SK-N-SH treated with all-trans-retinoic acid at 6 μM for 48 hours (cell line): ENCODE results near the gene S100A14.

Experiments used
- ATAC-seq: fragments of 200-7000 bp; cut with Tn5 transposase; 3 replicates; pipeline ENCODE4 v1.9.1; 2020; ENCODE audit warnings: mild to moderate bottlenecking, moderate library complexity
- ARNTL ChIP-seq: fragments of 450-650 bp; formaldehyde crosslinking; IDR thresholded peaks from 2 replicates; pipeline ENCODE4 v1.5.0; 2020; ENCODE audit warnings: low read depth, mild to moderate bottlenecking, moderate library complexity, borderline replicate concordance
- BACH2 ChIP-seq: fragments of 250-450 bp; sonication (Bioruptor Pico); IDR thresholded peaks from 2 replicates; pipeline ENCODE4 v1.9.0; 2021; ENCODE audit warnings: mild to moderate bottlenecking, borderline replicate concordance
- CSDC2 ChIP-seq: fragments of 250-450 bp; sonication (Bioruptor Pico); IDR thresholded peaks from 2 replicates; pipeline ENCODE4 v1.5.0; 2020; ENCODE audit warnings: mild to moderate bottlenecking, moderate library complexity
- ESRRG ChIP-seq: fragments of 250-450 bp; sonication (Bioruptor Pico); IDR thresholded peaks from 2 replicates; pipeline ENCODE4 v1.6.1; 2021; ENCODE audit warnings: mild to moderate bottlenecking
- GLIS3 ChIP-seq: fragments of 250-450 bp; sonication (Bioruptor Pico); IDR thresholded peaks from 2 replicates; pipeline ENCODE4 v1.5.0; 2020; ENCODE audit warnings: mild to moderate bottlenecking, moderate library complexity
- ISL1 ChIP-seq: fragments of 250-450 bp; sonication (Bioruptor Pico); IDR thresholded peaks from 2 replicates; pipeline ENCODE4 v2.1.2; 2022; ENCODE audit warnings: mild to moderate bottlenecking, moderate library complexity
- PATZ1 ChIP-seq: fragments of 250-450 bp; sonication (Bioruptor Pico); IDR thresholded peaks from 2 replicates; pipeline ENCODE4 v1.8.0; 2020; ENCODE audit warnings: mild to moderate bottlenecking, moderate library complexity, borderline replicate concordance
- POU6F1 ChIP-seq: fragments of 250-450 bp; sonication (Bioruptor Pico); IDR thresholded peaks from 2 replicates; pipeline ENCODE4 v1.8.0; 2021; ENCODE audit warnings: low read depth, mild to moderate bottlenecking, moderate library complexity, borderline replicate concordance
- PPARA ChIP-seq: fragments of 250-450 bp; sonication (Bioruptor Pico); IDR thresholded peaks from 2 replicates; pipeline ENCODE4 v1.5.0; 2020; ENCODE audit warnings: mild to moderate bottlenecking, borderline replicate concordance
- RARB ChIP-seq: fragments of 250-450 bp; sonication (Bioruptor Pico); IDR thresholded peaks from 2 replicates; pipeline ENCODE4 v1.8.0; 2021; ENCODE audit warnings: mild to moderate bottlenecking, moderate library complexity
- SNAI2 ChIP-seq: fragments of 250-450 bp; sonication (Bioruptor Pico); IDR thresholded peaks from 2 replicates; pipeline ENCODE4 v1.5.0; 2020; ENCODE audit warnings: mild to moderate bottlenecking, moderate library complexity
- TCF4 ChIP-seq: fragments of 250-450 bp; sonication (Bioruptor Pico); IDR thresholded peaks from 2 replicates; pipeline ENCODE4 v1.8.0; 2021; ENCODE audit warnings: mild to moderate bottlenecking, moderate library complexity, borderline replicate concordance
- TOX ChIP-seq: fragments of 250-450 bp; sonication (Bioruptor Pico); IDR thresholded peaks from 2 replicates; pipeline ENCODE4 v1.8.0; 2021; ENCODE audit warnings: mild to moderate bottlenecking, moderate library complexity, borderline replicate concordance
- ZC3H10 ChIP-seq: fragments of 250-450 bp; sonication (Bioruptor Pico); IDR thresholded peaks from 2 replicates; pipeline ENCODE4 v1.5.1; 2021; ENCODE audit warnings: mild to moderate bottlenecking, moderate library complexity
- ZFP3 ChIP-seq: fragments of 250-450 bp; sonication (Bioruptor Pico); IDR thresholded peaks from 2 replicates; pipeline ENCODE4 v1.5.0; 2020; ENCODE audit warnings: mild to moderate bottlenecking, moderate library complexity
- ZFP30 ChIP-seq: fragments of 450-650 bp; formaldehyde crosslinking; IDR thresholded peaks from 2 replicates; pipeline ENCODE4 v1.5.0; 2022; ENCODE audit warnings: mild to moderate bottlenecking, moderate library complexity
- ZNF565 ChIP-seq: fragments of 450-650 bp; formaldehyde crosslinking; conservative IDR thresholded peaks from 2 replicates; pipeline ENCODE4 v1.5.0; 2020; ENCODE audit warnings: low read depth, mild to moderate bottlenecking, moderate library complexity
- ZNF70 ChIP-seq: fragments of 450-650 bp; formaldehyde crosslinking; IDR thresholded peaks from 2 replicates; pipeline ENCODE4 v1.5.0; 2020; ENCODE audit warnings: mild to moderate bottlenecking, moderate library complexity
- ZNF8 ChIP-seq: fragments of 450-650 bp; formaldehyde crosslinking; IDR thresholded peaks from 2 replicates; pipeline ENCODE4 v1.5.0; 2020; ENCODE audit warnings: mild to moderate bottlenecking, moderate library complexity
- TF ChIP-seq, protein P1 (sequence below): fragments of 250-450 bp; sonication (Bioruptor Pico); IDR thresholded peaks from 2 replicates; pipeline ENCODE4 v1.5.0; 2020; ENCODE audit warnings: mild to moderate bottlenecking, moderate library complexity
- TF ChIP-seq, protein P2 (sequence below): fragments of 250-450 bp; sonication (Bioruptor Pico); IDR thresholded peaks from 2 replicates; pipeline ENCODE4 v1.5.1; 2020; ENCODE audit warnings: low read depth, mild to moderate bottlenecking, moderate library complexity

S100A14 gene

GRCh38 chr1:153567621-153568366 is 48.3 kb downstream of the S100A14 start:
- ATAC-seq: no peak
- TF ChIP-seq, protein P1, sequence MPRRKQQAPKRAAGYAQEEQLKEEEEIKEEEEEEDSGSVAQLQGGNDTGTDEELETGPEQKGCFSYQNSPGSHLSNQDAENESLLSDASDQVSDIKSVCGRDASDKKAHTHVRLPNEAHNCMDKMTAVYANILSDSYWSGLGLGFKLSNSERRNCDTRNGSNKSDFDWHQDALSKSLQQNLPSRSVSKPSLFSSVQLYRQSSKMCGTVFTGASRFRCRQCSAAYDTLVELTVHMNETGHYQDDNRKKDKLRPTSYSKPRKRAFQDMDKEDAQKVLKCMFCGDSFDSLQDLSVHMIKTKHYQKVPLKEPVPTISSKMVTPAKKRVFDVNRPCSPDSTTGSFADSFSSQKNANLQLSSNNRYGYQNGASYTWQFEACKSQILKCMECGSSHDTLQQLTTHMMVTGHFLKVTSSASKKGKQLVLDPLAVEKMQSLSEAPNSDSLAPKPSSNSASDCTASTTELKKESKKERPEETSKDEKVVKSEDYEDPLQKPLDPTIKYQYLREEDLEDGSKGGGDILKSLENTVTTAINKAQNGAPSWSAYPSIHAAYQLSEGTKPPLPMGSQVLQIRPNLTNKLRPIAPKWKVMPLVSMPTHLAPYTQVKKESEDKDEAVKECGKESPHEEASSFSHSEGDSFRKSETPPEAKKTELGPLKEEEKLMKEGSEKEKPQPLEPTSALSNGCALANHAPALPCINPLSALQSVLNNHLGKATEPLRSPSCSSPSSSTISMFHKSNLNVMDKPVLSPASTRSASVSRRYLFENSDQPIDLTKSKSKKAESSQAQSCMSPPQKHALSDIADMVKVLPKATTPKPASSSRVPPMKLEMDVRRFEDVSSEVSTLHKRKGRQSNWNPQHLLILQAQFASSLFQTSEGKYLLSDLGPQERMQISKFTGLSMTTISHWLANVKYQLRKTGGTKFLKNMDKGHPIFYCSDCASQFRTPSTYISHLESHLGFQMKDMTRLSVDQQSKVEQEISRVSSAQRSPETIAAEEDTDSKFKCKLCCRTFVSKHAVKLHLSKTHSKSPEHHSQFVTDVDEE (CRISPR knock-in tag): no peak
- no peak for TF ChIP-seq ISL1 (CRISPR knock-in tag)
- TF ChIP-seq ZFP30 (CRISPR knock-in tag): no peak
- no peak for TF ChIP-seq ESRRG
- no peak for TF ChIP-seq POU6F1 (CRISPR knock-in tag)
- no peak for TF ChIP-seq ZC3H10 (CRISPR knock-in tag)
- TF ChIP-seq ZNF565: no peak
- TF ChIP-seq GLIS3: no peak
- no peak for TF ChIP-seq PPARA (CRISPR knock-in tag)
- no peak for TF ChIP-seq RARB (CRISPR knock-in tag)
- TF ChIP-seq ZNF70 (CRISPR knock-in tag): no peak
- no peak for TF ChIP-seq BACH2
- no peak for TF ChIP-seq SNAI2
- TF ChIP-seq, protein P2, sequence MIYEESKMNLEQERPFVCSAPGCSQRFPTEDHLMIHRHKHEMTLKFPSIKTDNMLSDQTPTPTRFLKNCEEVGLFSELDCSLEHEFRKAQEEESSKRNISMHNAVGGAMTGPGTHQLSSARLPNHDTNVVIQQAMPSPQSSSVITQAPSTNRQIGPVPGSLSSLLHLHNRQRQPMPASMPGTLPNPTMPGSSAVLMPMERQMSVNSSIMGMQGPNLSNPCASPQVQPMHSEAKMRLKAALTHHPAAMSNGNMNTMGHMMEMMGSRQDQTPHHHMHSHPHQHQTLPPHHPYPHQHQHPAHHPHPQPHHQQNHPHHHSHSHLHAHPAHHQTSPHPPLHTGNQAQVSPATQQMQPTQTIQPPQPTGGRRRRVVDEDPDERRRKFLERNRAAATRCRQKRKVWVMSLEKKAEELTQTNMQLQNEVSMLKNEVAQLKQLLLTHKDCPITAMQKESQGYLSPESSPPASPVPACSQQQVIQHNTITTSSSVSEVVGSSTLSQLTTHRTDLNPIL: no peak
- no peak for TF ChIP-seq PATZ1 (CRISPR knock-in tag)
- no peak for TF ChIP-seq ZNF8 (CRISPR knock-in tag)

GRCh38 chr1:153566414-153567371 is 49.4 kb downstream of the S100A14 start:
- ATAC-seq: peak; percentile 89
- TF ChIP-seq ZFP3 (CRISPR knock-in tag) (0 out of 2 replicates have a peak, but pooled peaks have one; percentile 3), TCF4 (CRISPR knock-in tag) (no peak), ZNF565 (no peak), PATZ1 (CRISPR knock-in tag) (peak; percentile 95; the same call in 1 of the 2 replicates), SNAI2 (no peak), GLIS3 (no peak), ZC3H10 (CRISPR knock-in tag) (peak; percentile 42; the same call in 1 of the 2 replicates), RARB (CRISPR knock-in tag) (no peak), ZNF8 (CRISPR knock-in tag) (no peak), ESRRG (no peak), PPARA (CRISPR knock-in tag) (no peak), ISL1 (CRISPR knock-in tag) (no peak), TOX (CRISPR knock-in tag) (peak; percentile 80; the same call in 1 of the 2 replicates), CSDC2 (peak; percentile 69; the same call in 1 of the 2 replicates), ZFP30 (CRISPR knock-in tag) (no peak), ARNTL (CRISPR knock-in tag) (no peak), BACH2 (no peak), ZNF70 (CRISPR knock-in tag) (no peak)
- TF ChIP-seq, protein P2: no peak
- TF ChIP-seq, protein P1 (CRISPR knock-in tag): no peak
